ENCODE data around the gene BCS1L.

BCS1L gene

GRCh38 chr2:218662827-218663226 is 3.3 kb downstream of the BCS1L start:
- no peak for DNase-seq

- DNase-seq: no peak
Measured at GRCh38 chr2:218663901-218664300, 4.4 kb downstream of the BCS1L start.

- DNase-seq: no peak
Measured at GRCh38 chr2:218664653-218665052, 5.2 kb downstream of the BCS1L start.

- no peak for DNase-seq
Measured at GRCh38 chr2:218671097-218671653, 11.7 kb downstream of the BCS1L start.

- peak; percentile 74 to 81 for DNase-seq
Measured at GRCh38 chr2:218671654-218672566, 12.4 kb downstream of the BCS1L start, which contains the start of the genes RNF25 and STK36. RNF25 (minus strand) TSS chr2:218672002; CDS start chr2:218671970, 32 bp downstream. STK36 (plus strand) TSS chr2:218672086; CDS start chr2:218672830, 744 bp downstream.

- DNase-seq: no peak
Measured at GRCh38 chr2:218679119-218679518, 19.6 kb downstream of the BCS1L start.

GRCh38 chr2:218680061-218680460 is 20.6 kb downstream of the BCS1L start:
- DNase-seq: no peak

GRCh38 chr2:218687400-218688060 is 28.0 kb downstream of the BCS1L start:
- peak in 1 of 2 experiments; percentile 17 for DNase-seq

GRCh38 chr2:218691234-218691633 is 31.8 kb downstream of the BCS1L start:
- no peak for DNase-seq

GRCh38 chr2:218694405-218695145 is 35.1 kb downstream of the BCS1L start:
- DNase-seq: no peak

GRCh38 chr2:218698885-218699284 is 39.4 kb downstream of the BCS1L start:
- no peak for DNase-seq

- no peak for DNase-seq
Measured at GRCh38 chr2:218701806-218702205, 42.3 kb downstream of the BCS1L start.

- no peak for DNase-seq
Measured at GRCh38 chr2:218703341-218703740, 43.9 kb downstream of the BCS1L start.

GRCh38 chr2:218708086-218708485 is 48.6 kb downstream of the BCS1L start:
- DNase-seq: no peak

- DNase-seq: no peak
Measured at GRCh38 chr2:218709908-218710307, 50.4 kb downstream of the BCS1L start.

GRCh38 chr2:218710334-218710686 is 50.8 kb downstream of the BCS1L start:
- no peak for DNase-seq

- DNase-seq: peak; percentile 99
Measured at GRCh38 chr2:218710687-218711549, 51.4 kb downstream of the BCS1L start, which contains the start of gene TTLL4. TTLL4 (plus strand) TSS chr2:218710835; CDS start chr2:218737677, 26,842 bp downstream.

GRCh38 chr2:218711550-218711929 is 52.1 kb downstream of the BCS1L start:
- no peak for DNase-seq

Data from stimulated activated CD4-positive, alpha-beta T cell treated with anti-CD3 and anti-CD28 coated beads, Interleukin-4, amount 100 ng/mL, for 4 hours (primary cell).